Stimulated activated CD4-positive, alpha-beta T cell treated with anti-CD3 and anti-CD28 coated beads, Interleukin-15, amount 100 ng/mL, for 24 hours (primary cell): ENCODE results near the gene CLDN4.
"Not testable (repeated sequence)": the region's sequence is repeated elsewhere in the genome, so short reads cannot be mapped to it uniquely, and the experiment has no call there.

Experiments
- DNase-seq: peaks from one replicate; pipeline ENCODE4 v3.0.0-alpha.2; 2020

The CLDN4 gene

GRCh38 chr7:73830681-73831583, at the start of gene CLDN4:
CLDN4 (plus strand) TSS chr7:73830996; CDS start chr7:73831202, 206 bp downstream.
- no peak for DNase-seq

GRCh38 chr7:73786588-73786987, 44.2 kb upstream of the CLDN4 start:
- no peak for DNase-seq

- DNase-seq: not testable (repeated sequence)
These were observed 43.1 kb upstream of the CLDN4 start for GRCh38 chr7:73787786-73788048.

- no peak for DNase-seq
These were observed 41.7 kb upstream of the CLDN4 start for GRCh38 chr7:73789051-73789450.

- not testable (repeated sequence) for DNase-seq
These were observed 39.6 kb upstream of the CLDN4 start for GRCh38 chr7:73791170-73791690.

GRCh38 chr7:73795188-73795587, 35.6 kb upstream of the CLDN4 start:
- DNase-seq: not testable (repeated sequence)

GRCh38 chr7:73796656-73797055, 34.1 kb upstream of the CLDN4 start:
- DNase-seq: not testable (repeated sequence)

GRCh38 chr7:73797176-73797575, 33.6 kb upstream of the CLDN4 start:
- DNase-seq: not testable (repeated sequence)

- no peak for DNase-seq
These were observed 31.3 kb upstream of the CLDN4 start for GRCh38 chr7:73799282-73800141.

GRCh38 chr7:73801577-73801976, 29.2 kb upstream of the CLDN4 start:
- no peak for DNase-seq

GRCh38 chr7:73802459-73802858, 28.3 kb upstream of the CLDN4 start:
- no peak for DNase-seq

- DNase-seq: no peak
These were observed 21.3 kb upstream of the CLDN4 start for GRCh38 chr7:73809467-73809951.

- DNase-seq: no peak
These were observed 19.8 kb upstream of the CLDN4 start for GRCh38 chr7:73810998-73811360.

- peak; percentile 72 for DNase-seq
These were observed 19.0 kb upstream of the CLDN4 start for GRCh38 chr7:73811760-73812168.

- no peak for DNase-seq
These were observed 17.8 kb upstream of the CLDN4 start for GRCh38 chr7:73812996-73813395.

- DNase-seq: no peak
These were observed 15.4 kb upstream of the CLDN4 start for GRCh38 chr7:73815436-73815835.

- DNase-seq: no peak
These were observed 13.7 kb upstream of the CLDN4 start for GRCh38 chr7:73817121-73817520.

- no peak for DNase-seq
These were observed 10.8 kb upstream of the CLDN4 start for GRCh38 chr7:73820013-73820412.

- not testable (repeated sequence) for DNase-seq
These were observed 9.1 kb upstream of the CLDN4 start for GRCh38 chr7:73821597-73822285.

- DNase-seq: no peak
These were observed 8.2 kb upstream of the CLDN4 start for GRCh38 chr7:73822319-73823173.

GRCh38 chr7:73823257-73823656, 7.5 kb upstream of the CLDN4 start:
- no peak for DNase-seq
